Progenitor cell of endocrine pancreas (in vitro differentiated cells): Measurements from ENCODE around the gene MED8. TPM values are rescaled to one million over a fixed set of nuclear protein-coding genes. Genes with fewer than 3 reads are reported as not detected.

Experiments used
- DNase-seq: peaks from one replicate; pipeline ENCODE4 v3.0.0; 2021; ENCODE audit warnings: low spot score; ENCODE audit not compliant: unreplicated experiment
- H3K27ac Mint-ChIP-seq: 2 replicates; pipeline ENCODE4 v1.8.0; 2021; ENCODE audit warnings: mild to moderate bottlenecking, moderate library complexity, mixed read lengths
- H3K27me3 Mint-ChIP-seq: 2 replicates; pipeline ENCODE4 v1.8.0; 2021; ENCODE audit warnings: mixed read lengths
- H3K36me3 Mint-ChIP-seq: 2 replicates; pipeline ENCODE4 v1.8.0; 2022; ENCODE audit warnings: mixed read lengths; ENCODE audit not compliant: insufficient read depth
- H3K4me1 Mint-ChIP-seq: 2 replicates; pipeline ENCODE4 v1.8.0; 2021; ENCODE audit warnings: low read depth, mixed read lengths
- H3K4me3 Mint-ChIP-seq: 2 replicates; pipeline ENCODE4 v1.8.0; 2021; ENCODE audit warnings: low read depth, mild to moderate bottlenecking, moderate library complexity, mixed read lengths
- H3K9me3 Mint-ChIP-seq: 2 replicates; pipeline ENCODE4 v1.8.0; 2021; ENCODE audit warnings: low read depth, mixed read lengths
- total RNA-seq: library from RNA; stranded (reverse); gene quantifications from 2 replicates; pipeline ENCODE4 v1.2.1, GENCODE V29; 2021
- TF ChIP-seq, protein P1 (sequence below): fragments of 200-600 bp; sonication (generic); IDR thresholded peaks from one replicate; pipeline ENCODE4 v1.5.0; 2021; ENCODE audit warnings: antibody characterized with exemption, mild to moderate bottlenecking; ENCODE audit not compliant: unreplicated experiment

Gene MED8
- total RNA-seq, 1 donor from 2014 or later = 30.2 TPM

- H3K27me3 Mint-ChIP-seq = no peaks in the 10 kb centered on the region
- H3K4me1 Mint-ChIP-seq = peaks cover 3% of the 10 kb centered on the region
- H3K36me3 Mint-ChIP-seq = peaks cover 22% of the 10 kb centered on the region
- TF ChIP-seq, protein P1, sequence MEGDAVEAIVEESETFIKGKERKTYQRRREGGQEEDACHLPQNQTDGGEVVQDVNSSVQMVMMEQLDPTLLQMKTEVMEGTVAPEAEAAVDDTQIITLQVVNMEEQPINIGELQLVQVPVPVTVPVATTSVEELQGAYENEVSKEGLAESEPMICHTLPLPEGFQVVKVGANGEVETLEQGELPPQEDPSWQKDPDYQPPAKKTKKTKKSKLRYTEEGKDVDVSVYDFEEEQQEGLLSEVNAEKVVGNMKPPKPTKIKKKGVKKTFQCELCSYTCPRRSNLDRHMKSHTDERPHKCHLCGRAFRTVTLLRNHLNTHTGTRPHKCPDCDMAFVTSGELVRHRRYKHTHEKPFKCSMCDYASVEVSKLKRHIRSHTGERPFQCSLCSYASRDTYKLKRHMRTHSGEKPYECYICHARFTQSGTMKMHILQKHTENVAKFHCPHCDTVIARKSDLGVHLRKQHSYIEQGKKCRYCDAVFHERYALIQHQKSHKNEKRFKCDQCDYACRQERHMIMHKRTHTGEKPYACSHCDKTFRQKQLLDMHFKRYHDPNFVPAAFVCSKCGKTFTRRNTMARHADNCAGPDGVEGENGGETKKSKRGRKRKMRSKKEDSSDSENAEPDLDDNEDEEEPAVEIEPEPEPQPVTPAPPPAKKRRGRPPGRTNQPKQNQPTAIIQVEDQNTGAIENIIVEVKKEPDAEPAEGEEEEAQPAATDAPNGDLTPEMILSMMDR = no peak
- H3K4me3 Mint-ChIP-seq = no peak overlapping the region
- H3K9me3 Mint-ChIP-seq = no peaks in the 10 kb centered on the region
- no peak for DNase-seq
- H3K27ac Mint-ChIP-seq = peak overlapping the region; percentile 17
Observed at GRCh38 chr1:43437031-43437973, 47.7 kb upstream of the MED8 start.

DNA sequence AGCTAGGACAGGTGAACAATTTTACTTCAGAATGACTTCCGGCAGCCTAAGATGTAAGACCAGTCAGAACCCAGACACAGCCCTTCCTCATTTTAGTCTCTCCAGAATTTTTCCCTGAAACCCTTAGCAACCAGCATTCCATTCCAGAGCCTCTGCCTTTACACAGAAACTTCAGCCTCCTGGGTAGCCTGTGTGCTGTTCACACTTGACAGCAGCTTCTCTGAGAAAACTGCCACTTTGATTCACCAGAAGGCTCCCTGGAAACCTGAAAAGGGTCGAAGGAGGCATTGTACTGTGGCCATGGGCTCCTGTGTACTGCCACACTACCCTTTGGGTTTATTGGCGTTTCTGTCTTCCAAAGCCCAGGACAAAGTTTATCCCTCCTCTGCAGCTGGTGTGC, 46.8 kb upstream of the MED8 start:
- Mint-ChIP-seq H3K27ac (peak overlapping the region; percentile 6), H3K4me3 (no peak overlapping the region), H3K9me3 (no peaks in the 10 kb centered on the region), H3K27me3 (no peaks in the 10 kb centered on the region), H3K4me1 (peaks cover 3% of the 10 kb centered on the region), H3K36me3 (peaks cover 25% of the 10 kb centered on the region)
- TF ChIP-seq, protein P1 = no peak
- DNase-seq = no peak

DNA sequence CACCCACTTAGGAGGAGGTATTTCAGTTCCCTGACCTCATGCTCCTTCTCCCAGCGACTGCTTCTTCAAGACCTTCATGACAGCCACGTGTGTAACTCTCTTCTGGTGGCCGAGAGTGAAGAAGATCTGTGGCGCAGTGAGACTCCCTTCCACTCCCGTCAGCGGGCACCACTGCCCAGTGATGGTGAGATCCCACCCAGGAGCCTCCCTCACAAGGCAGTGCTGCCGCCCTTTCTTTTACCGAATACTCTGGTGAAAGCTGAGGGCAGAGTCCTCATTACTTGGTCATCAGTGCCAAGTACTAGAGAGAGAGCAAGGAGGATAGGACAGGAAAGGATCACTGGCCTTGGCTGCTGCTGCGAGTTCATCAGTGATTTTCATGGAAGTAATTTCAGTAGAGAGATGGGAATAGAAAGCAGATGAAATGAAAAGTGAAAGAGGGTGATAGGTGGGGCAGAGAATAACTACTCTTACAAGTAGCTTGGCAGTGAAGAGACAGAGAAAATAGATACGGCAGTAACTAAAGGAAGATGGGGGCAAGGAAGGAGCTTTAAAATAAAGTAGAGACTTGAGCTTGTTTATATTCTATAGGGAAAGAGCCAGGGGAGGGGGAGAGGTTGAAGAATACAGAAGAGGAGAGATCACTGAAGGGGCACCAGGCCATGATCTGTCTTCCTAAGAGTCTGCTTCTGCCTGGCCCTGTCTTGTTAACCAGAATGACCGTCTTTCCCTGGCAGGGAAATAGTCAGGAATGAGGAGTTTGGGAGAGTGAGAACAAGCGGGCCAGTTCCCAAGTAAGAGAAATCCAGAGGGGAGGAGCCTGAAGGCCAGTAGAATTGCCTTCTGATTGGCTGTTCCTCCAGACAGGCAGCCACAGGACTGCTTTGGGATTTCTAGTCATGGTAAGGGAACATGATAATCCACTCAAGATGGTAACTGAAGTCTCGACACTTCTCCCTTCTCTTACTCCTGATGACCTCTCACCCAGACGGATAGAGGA, 45.8 kb upstream of the MED8 start:
- Mint-ChIP-seq H3K4me3 (no peak overlapping the region), H3K4me1 (peaks cover 3% of the 10 kb centered on the region), H3K27me3 (no peaks in the 10 kb centered on the region), H3K36me3 (peaks cover 28% of the 10 kb centered on the region), H3K27ac (peak overlapping the region; percentile 6), H3K9me3 (no peaks in the 10 kb centered on the region)
- TF ChIP-seq, protein P1 = no peak
- DNase-seq = no peak

DNA sequence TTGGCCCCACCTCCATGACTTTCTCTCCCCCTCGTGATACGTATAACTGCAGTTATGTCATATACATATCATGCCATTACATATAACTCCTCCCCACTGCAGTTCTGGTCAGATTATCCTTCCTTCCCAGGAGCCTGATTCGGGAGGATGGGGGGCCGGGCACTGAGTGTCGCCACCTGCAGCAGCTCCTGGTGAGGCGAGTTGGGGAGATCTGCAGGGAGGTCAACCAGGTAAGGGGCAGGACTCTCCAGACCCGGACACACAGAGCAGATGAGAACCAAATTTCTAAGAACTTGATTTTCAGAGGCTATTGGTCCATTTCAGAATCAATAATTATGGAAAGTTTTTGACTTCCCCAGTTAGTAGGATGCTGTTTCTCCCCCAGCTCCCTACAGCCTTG, 44.7 kb upstream of the MED8 start:
- Mint-ChIP-seq H3K4me1 (peaks cover 3% of the 10 kb centered on the region), H3K4me3 (no peak overlapping the region), H3K9me3 (no peaks in the 10 kb centered on the region), H3K27me3 (no peaks in the 10 kb centered on the region), H3K27ac (no peak overlapping the region), H3K36me3 (peaks cover 31% of the 10 kb centered on the region)
- DNase-seq = no peak
- TF ChIP-seq, protein P1 = no peak

GRCh38 chr1:43432907-43433306, 43.3 kb upstream of the MED8 start:
- no peaks in the 10 kb centered on the region for H3K9me3 Mint-ChIP-seq
- H3K4me1 Mint-ChIP-seq = peaks cover 3% of the 10 kb centered on the region
- H3K27me3 Mint-ChIP-seq = no peaks in the 10 kb centered on the region
- TF ChIP-seq, protein P1 = no peak
- no peak overlapping the region for H3K4me3 Mint-ChIP-seq
- H3K36me3 Mint-ChIP-seq = peaks cover 31% of the 10 kb centered on the region
- no peak overlapping the region for H3K27ac Mint-ChIP-seq
- DNase-seq = no peak
